Cardiac muscle cell (in vitro differentiated cells and primary cell): ENCODE results near the gene CREG2. TPM values are rescaled to one million over a fixed set of nuclear protein-coding genes. Genes with fewer than 3 reads are reported as not detected.
"Not testable (repeated sequence)": the region's sequence is repeated elsewhere in the genome, so short reads cannot be mapped to it uniquely, and the experiment has no call there.

Experiments used
- DNase-seq, 2 donors: peaks; one replicate each; pipeline versions ENCODE4 v3.0.0 to v3.0.0-alpha.2; 2010 to 2017; ENCODE audit warnings: low read depth in 1 of 2, low spot score in 1 of 2
- H3K27ac ChIP-seq: fragments of 200-600 bp; sonication (generic); 2 replicates; pipeline ENCODE4 v1.5.1; 2016
- H3K27me3 ChIP-seq: fragments of 200-600 bp; sonication (generic); 2 replicates; pipeline ENCODE4 v1.6.0; 2016; ENCODE audit warnings: control low read depth
- H3K36me3 ChIP-seq: fragments of 200-600 bp; sonication (generic); 2 replicates; pipeline ENCODE4 v1.5.1; 2016; ENCODE audit warnings: control low read depth
- H3K4me1 ChIP-seq: fragments of 200-600 bp; sonication (generic); 2 replicates; pipeline ENCODE4 v1.8.1; 2017; ENCODE audit warnings: low read depth, mild to moderate bottlenecking, mixed run types
- H3K4me3 ChIP-seq: fragments of 200-600 bp; sonication (generic); 2 replicates; pipeline ENCODE4 v1.5.1; 2016; ENCODE audit warnings: mild to moderate bottlenecking
- H3K9me3 ChIP-seq: fragments of 200-600 bp; sonication (generic); 2 replicates; pipeline ENCODE4 v1.5.1; 2017; ENCODE audit warnings: low read depth, mild to moderate bottlenecking, control low read depth
- CTCF ChIP-seq: IDR thresholded peaks from 2 replicates; pipeline ENCODE4 v1.5.1; 2012; ENCODE audit warnings: low read depth, mild to moderate bottlenecking, low read length
- polyA plus RNA-seq: library from polyadenylated mRNA; unstranded; fragments of >200 nt; fragmentation: Nextera tagmentation; extraction: Ambion mirVana; gene quantifications from 2 replicates; pipeline ENCODE4 v1.2.1, GENCODE V29; 2016
- total RNA-seq: library from RNA; depleted of rRNA; stranded (reverse); fragments of >200 nt; gene quantifications from 2 replicates; pipeline ENCODE4 v1.2.3, GENCODE V29; 2016

Gene CREG2
- total and polyA plus RNA-seq, 2 experiments from 2014 or later: 2.2 to 4.9 TPM

- H3K4me1 ChIP-seq: no peaks in the 10 kb centered on the region
- no peak for TF ChIP-seq CTCF
- no peaks in the 10 kb centered on the region for H3K9me3 ChIP-seq
- no peaks in the 10 kb centered on the region for H3K36me3 ChIP-seq
- no peaks in the 10 kb centered on the region for H3K27me3 ChIP-seq
- no peak overlapping the region for H3K4me3 ChIP-seq
- DNase-seq: no peak
- H3K27ac ChIP-seq: no peak overlapping the region
Measured at GRCh38 chr2:101327863-101328394, 59.4 kb downstream of the CREG2 start.

- no peaks in the 10 kb centered on the region for H3K4me1 ChIP-seq
- TF ChIP-seq CTCF: no peak
Measured at GRCh38 chr2:101325425-101325824, 61.9 kb downstream of the CREG2 start.

GRCh38 chr2:101316568-101316967 is 70.7 kb downstream of the CREG2 start:
- H3K9me3 ChIP-seq, H3K27me3 ChIP-seq, H3K4me1 ChIP-seq, H3K27ac ChIP-seq, H3K36me3 ChIP-seq, H3K4me3 ChIP-seq, DNase-seq: not testable (repeated sequence)

More at GRCh38 chr2:101325425-101325824, 61.9 kb downstream of the CREG2 start:
- no peak overlapping the region for H3K4me3 ChIP-seq
- H3K36me3 ChIP-seq: no peaks in the 10 kb centered on the region
- no peak overlapping the region for H3K27ac ChIP-seq
- H3K9me3 ChIP-seq: no peaks in the 10 kb centered on the region
- DNase-seq: no peak
- no peaks in the 10 kb centered on the region for H3K27me3 ChIP-seq

GRCh38 chr2:101311696-101312017 is 75.6 kb downstream of the CREG2 start:
- TF ChIP-seq CTCF: no peak
- Histone ChIP-seq H3K27ac (no peak overlapping the region), H3K4me3 (no peak overlapping the region)

GRCh38 chr2:101310834-101311695 is 76.2 kb downstream of the CREG2 start:
- Histone ChIP-seq H3K27ac (no peak overlapping the region), H3K4me3 (no peak overlapping the region), H3K9me3 (no peaks in the 10 kb centered on the region), H3K4me1 (peaks cover 15% of the 10 kb centered on the region), H3K27me3 (no peaks in the 10 kb centered on the region), H3K36me3 (no peaks in the 10 kb centered on the region)
- DNase-seq: no peak
- TF ChIP-seq CTCF: no peak

More at GRCh38 chr2:101311696-101312017, 75.6 kb downstream of the CREG2 start:
- Histone ChIP-seq H3K4me1 (peaks cover 9% of the 10 kb centered on the region), H3K9me3 (no peaks in the 10 kb centered on the region), H3K36me3 (no peaks in the 10 kb centered on the region), H3K27me3 (no peaks in the 10 kb centered on the region)
- DNase-seq: no peak
